CD4-positive, alpha-beta T cell treated with Interleukin-4 for 1 hour (primary cell): Measurements from ENCODE around the gene TLR10.
"Not testable (repeated sequence)": the region's sequence is repeated elsewhere in the genome, so short reads cannot be mapped to it uniquely, and the experiment has no call there.

Experiments
- DNase-seq, 2 donors: peaks; one replicate each; pipeline ENCODE4 v3.0.0-alpha.2; 2020 to 2022

Gene TLR10, protein sequence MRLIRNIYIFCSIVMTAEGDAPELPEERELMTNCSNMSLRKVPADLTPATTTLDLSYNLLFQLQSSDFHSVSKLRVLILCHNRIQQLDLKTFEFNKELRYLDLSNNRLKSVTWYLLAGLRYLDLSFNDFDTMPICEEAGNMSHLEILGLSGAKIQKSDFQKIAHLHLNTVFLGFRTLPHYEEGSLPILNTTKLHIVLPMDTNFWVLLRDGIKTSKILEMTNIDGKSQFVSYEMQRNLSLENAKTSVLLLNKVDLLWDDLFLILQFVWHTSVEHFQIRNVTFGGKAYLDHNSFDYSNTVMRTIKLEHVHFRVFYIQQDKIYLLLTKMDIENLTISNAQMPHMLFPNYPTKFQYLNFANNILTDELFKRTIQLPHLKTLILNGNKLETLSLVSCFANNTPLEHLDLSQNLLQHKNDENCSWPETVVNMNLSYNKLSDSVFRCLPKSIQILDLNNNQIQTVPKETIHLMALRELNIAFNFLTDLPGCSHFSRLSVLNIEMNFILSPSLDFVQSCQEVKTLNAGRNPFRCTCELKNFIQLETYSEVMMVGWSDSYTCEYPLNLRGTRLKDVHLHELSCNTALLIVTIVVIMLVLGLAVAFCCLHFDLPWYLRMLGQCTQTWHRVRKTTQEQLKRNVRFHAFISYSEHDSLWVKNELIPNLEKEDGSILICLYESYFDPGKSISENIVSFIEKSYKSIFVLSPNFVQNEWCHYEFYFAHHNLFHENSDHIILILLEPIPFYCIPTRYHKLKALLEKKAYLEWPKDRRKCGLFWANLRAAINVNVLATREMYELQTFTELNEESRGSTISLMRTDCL

DNA sequence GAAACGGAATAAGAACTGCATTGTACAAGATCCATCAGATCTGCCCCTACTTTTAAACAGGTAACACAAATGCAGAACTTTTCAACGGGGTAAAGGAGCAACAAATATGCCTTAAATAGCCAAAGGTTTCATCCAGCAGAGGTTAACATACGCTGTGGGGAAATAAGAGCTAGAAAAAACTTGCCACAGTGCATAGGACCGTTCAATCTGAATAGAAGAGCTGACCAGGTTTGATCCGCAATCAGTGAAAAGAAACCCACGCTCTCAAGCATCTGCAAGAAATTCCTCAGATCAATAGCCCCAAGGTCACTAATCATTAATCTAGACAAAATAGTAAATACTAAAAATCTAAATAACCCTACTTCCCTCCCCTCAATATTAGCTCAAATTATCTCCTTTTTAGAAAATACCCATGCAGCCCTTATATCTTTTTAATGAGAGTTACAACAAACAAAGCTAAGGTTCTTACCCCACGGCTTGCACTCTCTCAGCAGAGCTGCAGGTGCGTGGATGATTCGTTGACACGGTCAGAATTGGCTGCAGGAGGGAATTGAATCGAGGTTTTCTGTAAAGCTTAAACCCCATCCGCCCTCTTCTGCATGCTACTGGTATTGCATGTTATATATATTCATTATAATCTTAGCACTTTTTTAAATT is at the start of gene TLR10:
Gene TLR10 (minus strand): TSS at position 539 of the 657 bp plus-strand sequence. CDS start 7,400 bp downstream, outside the sequence.
- DNase-seq: peak; percentile 60 to 61

DNA sequence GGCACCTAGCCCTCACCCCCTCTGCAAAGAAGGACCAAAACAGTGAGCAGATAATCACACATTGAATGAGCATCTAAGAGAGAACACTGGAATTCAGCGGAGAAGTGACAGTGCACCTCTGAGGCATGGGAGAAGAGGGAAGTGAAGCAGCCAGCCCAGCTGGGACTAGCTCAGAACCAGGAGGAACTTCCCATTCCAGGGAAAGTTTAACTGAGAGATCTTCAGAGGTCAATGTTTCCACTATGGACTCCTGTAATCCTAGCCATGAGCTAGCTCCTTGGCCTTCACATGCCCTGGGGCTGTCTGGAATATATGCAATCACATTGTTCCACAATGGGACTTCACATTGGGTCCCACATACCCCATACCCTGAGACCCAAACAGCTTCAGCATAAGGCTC is 49.4 kb upstream of the TLR10 start:
- no peak for DNase-seq

DNA sequence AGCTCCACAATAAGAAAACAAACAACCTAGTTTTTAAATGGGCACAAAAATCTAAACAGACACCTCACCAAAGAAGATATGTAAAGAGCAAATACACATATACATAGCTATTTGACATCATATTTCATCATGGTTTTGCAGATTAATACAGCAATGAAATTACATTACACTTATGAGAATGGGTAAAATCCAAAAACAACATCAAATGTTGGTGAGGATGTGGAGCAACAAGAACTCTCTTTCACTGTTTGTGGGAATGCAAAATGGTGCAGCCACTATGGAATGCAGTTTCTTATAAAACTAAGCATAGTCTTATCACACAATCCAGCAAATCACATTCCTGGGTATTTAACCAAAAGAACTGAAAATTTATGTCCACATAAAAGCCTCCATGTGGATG is 48.9 kb upstream of the TLR10 start:
- no peak for DNase-seq

DNA sequence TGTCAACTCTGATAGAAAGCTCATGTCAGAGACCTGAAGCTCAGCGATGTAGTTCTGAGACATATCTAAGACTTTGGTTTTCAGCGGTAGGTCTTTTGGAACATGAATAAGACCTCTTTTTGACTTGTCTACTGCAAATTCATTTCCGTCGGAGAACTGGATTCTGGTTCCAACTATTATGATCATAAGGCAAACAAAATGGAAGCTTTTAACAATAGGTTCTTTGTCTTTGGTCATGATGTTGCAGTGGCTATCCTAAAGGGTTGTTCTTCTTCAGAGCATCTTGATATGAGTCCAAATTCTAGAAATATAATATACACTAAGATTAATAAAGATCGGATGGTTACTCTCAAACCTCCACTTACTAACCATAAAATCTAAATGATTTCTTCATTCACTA is 46.4 kb upstream of the TLR10 start:
- DNase-seq: no peak

DNA sequence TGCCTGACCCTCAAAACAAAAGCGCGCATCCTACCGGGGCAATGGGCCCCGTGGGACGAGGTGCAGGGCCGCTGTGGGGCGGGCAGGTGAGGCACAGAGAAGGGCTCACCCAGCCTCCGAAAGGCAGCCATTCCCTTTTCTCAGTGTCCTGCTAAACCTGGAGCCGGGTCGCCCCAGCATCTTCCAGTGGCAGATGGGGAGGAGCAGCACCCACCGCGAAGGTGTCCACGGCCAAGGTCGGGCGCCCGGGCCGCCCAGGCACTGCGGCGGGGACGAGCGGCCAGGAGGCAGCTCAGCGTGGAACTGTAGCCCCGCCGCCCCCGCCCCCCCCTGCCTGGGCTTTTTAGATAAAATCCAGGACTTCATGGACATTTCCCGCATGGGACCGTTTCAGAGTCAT is 41.0 kb upstream of the TLR10 start:
- DNase-seq: no peak

DNA sequence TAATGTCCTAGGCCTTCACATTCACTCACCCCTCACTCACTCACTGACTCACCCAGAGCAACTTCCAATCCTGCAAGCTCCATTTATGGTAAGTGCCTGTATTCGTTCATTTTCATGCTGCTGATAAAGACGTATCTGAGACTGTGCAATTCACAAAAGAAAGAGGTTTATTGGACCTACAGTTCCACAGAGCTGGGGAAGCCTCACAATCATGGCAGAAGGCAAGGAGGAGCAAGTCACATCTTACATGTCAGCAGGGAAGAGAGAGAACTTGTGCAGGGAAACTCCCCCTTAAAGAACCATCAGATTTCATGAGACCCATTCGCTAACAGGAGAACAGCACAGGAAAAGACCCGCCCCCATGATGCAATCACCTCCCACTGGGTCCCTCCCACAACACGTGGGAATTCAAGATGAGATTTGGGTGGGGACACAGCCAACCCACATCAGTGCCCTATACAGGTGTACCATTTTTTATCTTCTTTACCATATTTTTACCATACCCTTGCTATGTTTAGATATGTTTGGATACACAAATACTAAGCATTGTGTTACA is 40.0 kb upstream of the TLR10 start:
- no peak for DNase-seq

DNA sequence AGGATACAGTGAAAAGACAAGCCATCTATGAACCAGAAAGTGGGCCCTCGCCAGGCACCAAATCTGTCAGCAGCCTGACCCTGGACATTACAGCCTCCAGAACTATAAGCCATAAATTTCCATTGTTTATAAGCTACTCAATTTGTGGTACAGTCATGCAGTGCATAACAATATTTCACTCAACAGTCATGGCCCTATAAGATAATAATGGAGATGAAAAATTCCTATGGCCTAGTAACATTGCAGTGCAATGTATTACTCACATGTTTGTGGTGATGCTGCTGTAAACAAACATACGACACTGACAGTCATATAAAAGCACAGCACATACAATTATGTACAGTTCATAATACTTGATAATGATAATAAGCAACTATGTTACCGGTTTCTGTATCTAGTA is 38.9 kb upstream of the TLR10 start:
- no peak for DNase-seq

DNA sequence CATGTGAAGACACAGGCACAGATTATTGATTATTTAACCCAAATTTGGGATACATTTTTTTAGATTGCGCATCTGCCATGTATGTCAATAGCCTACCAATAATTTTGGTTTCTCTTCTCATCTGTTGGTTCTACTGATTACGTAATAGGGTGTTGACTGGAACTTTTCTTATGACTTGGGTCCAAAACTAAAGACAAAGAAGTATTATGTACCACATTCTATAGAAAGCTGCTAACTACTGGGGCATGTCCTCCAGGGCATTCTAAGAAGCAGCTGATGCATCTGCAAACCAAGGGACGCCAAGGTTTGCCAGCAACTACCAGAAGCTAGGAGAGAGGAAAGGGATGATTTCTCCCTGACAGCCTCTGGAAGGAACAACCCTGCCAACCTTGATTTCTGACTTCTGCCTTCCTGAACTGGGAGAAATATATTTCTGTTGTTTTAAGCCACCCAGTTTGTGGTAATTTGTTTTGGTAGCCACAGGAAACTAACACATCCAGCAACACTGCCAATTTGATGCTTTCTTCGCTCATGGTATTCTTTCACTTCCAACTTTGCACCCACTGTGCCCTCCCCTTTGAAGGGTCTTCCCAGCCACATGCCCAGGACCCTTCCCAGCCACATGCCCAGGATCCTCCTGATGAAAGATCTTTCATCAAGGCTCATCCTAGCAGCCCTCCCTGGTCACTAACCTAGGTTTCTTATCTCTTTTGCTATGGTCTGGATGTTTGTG is 37.7 kb upstream of the TLR10 start:
- no peak for DNase-seq

DNA sequence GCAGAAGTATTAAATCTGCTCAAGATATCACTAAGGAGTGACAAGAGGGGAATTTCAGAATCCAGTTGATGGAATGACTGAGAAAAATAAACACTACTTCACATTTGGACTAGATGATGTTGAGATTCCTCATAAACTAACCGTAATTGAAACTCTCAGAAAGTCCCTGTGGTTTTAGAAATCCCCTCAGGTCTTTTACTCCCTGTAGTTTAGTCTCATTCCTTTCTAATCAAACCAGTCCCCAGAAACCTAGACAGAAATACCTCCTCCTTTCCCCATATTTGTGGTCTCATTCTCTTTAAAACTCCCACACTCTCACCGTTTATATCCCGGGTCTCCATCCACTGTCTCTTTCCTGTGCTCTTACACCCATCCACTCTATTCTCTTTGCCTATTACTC is 36.8 kb upstream of the TLR10 start:
- DNase-seq: no peak

DNA sequence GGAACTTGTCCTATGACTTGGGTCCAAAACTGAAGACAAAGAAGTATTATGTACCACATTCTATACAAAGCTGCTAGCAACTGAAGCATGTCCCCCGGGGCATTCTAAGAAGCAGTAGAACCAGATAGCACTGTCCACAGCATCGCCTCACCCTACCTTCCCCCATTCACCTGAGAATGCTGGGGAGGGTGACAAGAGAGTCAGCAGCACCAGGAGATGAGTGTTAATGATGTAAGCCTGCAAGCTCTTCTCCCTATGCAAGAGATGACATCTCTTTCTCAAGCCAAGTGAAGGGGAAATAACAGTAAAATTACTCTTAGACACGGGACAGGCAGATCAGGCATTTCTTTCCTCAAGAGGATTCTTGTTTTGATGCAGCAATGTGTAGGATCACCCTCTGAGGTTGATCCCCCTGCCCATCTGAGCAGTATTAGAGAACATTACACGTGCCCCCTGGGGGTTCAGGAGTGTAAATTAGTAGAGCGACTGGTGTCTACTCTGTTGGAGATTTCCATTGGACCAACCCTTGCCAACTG is 35.7 kb upstream of the TLR10 start:
- no peak for DNase-seq

DNA sequence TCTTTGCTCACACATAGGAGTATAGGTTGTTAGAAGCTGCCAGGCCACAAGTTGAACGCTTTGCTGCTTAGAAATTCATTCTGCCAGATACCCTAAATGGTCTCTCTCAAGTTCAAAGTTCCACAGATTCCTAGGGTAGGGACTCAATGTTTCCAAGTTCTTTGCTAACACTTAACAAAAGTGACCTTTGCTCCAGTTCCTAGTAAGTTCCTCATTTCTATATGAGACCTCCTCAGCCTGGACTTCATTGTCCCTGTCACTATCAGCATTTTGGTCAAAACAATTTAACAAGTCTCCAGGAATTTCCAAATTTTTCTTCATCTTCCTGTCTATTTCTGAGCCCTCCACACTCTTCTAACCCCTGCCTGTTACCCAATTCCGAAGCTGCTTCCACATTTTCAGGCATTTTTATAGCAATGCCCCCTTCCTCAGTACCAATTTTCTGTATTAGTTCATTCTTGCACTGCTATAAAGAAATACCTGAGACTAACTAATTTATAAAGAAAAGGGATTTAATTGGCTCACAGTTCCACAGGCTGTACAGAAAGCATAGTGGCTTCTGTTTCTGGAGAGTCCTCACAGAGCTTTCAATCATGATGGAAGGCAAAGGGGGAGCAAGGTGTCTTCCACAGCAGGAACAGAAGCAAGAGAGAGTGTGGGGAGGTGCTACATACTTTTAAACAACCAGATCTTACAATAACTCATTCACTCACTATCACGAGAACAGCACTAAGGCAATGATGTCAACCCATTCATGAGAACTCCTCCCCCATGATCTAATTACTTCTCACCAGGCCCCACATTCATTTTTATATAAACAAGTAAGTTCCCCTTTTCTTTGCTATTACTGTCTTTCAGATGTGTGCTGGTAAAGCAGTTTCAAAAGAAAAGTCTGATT is 33.3 kb upstream of the TLR10 start:
- peak in 1 of 2 donors; percentile 43 for DNase-seq

DNA sequence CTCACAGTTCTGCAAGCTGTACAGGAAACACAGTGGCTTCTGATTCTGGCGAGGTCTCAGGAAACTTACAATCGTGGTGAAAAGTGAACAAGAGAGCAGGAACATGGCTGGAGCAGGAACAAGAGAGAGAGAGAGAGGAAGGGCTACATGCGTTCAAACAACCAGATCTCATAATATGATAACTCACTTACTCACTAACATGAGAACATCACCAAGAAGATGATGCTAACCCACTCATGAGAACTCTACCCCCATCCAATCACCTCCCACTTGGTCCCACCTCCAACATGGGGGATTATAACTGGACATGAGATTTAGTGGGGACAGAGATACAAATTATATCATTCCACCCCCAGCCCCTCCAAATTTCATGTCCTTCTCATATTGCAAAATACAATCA is 31.6 kb upstream of the TLR10 start:
- no peak for DNase-seq

DNA sequence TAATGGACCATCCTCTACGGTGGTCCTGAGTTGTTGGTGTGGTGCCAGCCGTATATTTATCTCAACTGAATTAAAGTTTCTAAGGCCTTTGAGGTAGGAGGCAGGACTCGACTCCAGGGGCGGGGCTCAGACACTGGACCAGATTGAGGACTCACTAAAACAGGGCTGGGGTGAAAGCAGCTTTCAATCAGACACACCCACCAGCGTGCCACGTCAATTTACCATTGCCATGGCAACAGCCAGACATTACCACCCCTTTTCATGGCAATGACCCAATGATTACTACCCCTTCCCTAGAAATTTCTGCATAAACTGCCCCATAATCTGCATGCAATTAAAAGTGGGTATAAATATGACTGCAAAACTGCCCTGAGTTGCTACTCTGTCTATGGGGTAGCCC is 28.5 kb upstream of the TLR10 start:
- DNase-seq: no peak

DNA sequence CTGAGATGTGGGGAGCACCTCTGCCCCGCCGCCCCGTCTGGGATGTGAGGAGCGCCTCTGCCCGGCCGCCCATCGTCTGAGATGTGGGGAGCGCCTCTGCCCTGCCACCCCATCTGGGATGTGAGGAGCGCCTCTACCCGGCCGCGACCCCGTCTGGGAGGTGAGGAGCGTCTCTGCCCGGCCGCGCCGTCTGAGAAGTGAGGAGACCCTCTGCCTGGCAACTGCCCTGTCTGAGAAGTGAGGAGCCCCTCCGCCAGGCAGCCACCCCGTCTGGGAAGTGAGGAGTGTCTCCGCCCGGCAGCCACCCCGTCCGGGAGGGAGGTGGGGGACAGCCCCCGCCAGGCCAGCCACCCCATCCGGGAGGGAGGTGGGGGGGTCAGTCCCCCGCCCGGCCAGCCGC is 24.7 kb upstream of the TLR10 start:
- not testable (repeated sequence) for DNase-seq

DNA sequence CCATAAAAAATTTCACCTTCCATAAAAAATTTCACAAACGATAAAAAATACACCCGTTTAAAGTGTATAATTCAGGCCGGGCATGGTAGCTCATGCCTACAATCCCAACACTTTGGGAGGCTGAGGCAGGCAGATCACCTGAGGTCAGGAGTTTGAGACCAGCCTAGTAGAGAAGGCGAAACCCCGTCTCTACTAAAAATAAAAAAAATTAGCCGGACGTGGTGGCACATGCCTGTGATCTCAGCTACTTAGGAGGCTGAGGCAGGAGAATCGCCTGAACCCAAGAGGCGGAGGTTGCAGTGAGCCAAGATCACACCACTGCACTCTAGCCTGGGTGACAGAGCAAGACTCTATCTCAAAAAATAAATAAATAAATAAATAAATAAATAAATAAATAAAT is 23.5 kb upstream of the TLR10 start:
- not testable (repeated sequence) for DNase-seq

DNA sequence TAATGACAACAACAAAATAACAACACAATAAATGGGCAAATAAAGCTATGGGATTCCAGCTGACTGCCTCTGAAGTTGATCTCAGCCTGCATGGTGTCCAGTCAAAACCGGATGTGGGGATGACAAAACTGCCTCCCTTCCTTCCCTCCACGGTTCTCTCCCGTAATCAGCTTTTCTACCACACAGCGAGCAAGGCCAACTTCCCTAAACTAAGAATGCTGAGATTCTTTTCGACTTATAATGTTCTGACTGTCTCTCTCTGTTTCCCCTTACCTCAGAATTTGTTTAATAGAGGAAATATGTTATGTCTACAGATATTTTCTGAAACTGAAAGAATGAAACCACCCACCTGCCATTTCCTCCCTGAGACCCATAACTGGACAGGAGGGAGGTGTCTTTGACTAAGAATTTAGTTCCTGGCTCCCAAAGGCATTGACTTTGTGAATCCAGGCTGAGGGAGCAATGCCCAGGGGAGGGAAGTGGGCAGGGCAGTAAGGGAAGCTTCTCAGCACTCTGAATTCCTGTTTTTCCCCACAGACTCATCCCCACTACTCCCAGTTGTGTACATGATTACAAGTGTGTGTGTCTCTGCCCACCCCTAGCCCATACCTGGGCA is 22.8 kb upstream of the TLR10 start:
- DNase-seq: peak; percentile 34 to 64

DNA sequence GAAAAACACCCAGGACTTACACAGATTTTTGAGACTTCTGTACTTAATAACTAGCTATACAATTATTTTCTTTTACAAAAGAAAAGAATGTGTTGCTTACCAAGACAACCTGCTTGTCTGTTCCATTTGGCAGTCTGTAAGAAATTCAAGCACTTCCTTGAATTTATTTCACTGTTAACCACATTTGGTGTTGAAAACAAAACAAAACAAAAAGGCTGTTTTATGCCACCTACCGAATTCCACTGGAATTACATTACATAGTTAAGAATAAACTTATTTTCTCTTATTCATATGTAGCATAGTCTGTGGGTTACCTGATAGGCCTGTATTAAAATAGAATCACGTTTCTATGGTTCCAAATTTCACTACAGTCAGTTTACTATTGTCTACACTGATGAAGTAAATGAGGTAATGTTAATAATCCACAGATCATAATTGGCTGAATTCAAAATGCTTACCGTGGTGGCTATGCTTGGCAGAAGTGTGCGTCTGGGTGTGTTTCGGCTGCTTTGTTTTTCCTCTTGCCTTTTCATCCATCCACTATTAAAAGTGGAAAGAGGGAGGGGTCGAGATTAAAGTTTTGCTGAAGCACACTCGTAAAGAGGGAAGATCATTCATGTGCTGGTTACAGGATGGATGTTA is 22.0 kb upstream of the TLR10 start, which contains the start of gene TLR1:
Gene TLR1 (minus strand): TSS at position 138 of the 642 bp plus-strand sequence. CDS start 5,960 bp downstream, outside the sequence.
- DNase-seq: peak; percentile 48 to 80

DNA sequence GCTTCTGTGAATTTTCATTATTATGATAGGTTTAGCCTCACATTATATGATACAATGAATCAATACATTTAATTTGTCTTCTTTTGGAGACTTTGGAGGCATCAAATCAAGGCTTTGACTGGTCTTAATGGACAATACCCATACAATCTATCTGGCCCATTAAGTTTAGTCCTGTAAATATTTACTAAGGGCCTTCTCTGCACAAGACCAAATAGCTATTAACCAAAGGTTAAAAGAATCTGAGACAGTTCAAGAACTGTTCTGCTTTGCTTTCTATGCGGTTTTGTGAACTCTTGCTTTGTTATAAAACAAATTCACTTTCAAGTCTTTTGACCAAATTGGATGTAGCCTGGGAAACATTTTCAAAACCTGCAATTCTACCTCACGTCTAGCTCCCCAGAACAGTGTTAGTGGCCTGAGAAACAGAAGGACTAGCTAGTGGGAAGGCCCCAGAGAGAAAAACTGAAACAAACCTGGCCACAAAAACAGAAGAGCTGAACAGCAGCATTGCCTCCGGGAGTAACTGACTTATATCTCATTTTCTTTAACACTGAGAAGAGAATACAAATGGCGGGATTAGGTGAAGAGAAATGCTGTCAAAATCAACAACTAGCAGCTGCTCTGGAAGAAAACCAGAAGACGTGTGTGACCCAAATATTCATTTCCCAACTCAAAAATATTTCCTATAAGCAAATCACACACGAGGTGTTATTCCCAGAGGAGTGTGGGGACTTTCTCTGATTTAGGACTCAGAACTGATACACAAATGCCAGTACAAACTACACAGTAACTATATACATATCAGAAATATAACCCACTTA is 21.3 kb upstream of the TLR10 start:
- peak; percentile 26 to 27 for DNase-seq
